OCI-LY3 (cell line): ENCODE data around the gene FES.

Experiments
- H2AFZ ChIP-seq: fragments of 200-600, 300-600 bp; shearing (Covaris generic); 2 replicates; pipeline ENCODE4 v1.6.0; 2014; ENCODE audit warnings: antibody characterized with exemption, low read depth, low read length
- H3K27ac ChIP-seq: fragments of 200-600, 300-600 bp; sonication (generic); 2 replicates; pipeline ENCODE4 v1.5.1; 2014; ENCODE audit warnings: mild to moderate bottlenecking, low read length, moderate library complexity, mixed read lengths
- H3K27me3 ChIP-seq: fragments of 200-600, 300-600 bp; sonication (generic); 2 replicates; pipeline ENCODE4 v1.6.1; 2014; ENCODE audit warnings: low read depth, low read length, mixed read lengths
- H3K36me3 ChIP-seq: fragments of 200-600, 300-600 bp; sonication (generic); replicated peaks from 2 replicates; pipeline ENCODE3; 2014; ENCODE audit warnings: low read depth, low read length, mixed read lengths
- H3K4me1 ChIP-seq: fragments of 300-600, 200-600 bp; sonication (generic); 2 replicates; pipeline ENCODE4 v1.6.1; 2014; ENCODE audit warnings: low read length, mixed read lengths
- H3K4me2 ChIP-seq: fragments of 200-600, 300-600 bp; sonication (generic); 2 replicates; pipeline ENCODE4 v1.6.1; 2014; ENCODE audit warnings: low read length, mixed read lengths
- H3K4me3 ChIP-seq: fragments of 300-600, 200-600 bp; sonication (generic); 2 replicates; pipeline ENCODE4 v1.5.1; 2014; ENCODE audit warnings: antibody characterized with exemption, mild to moderate bottlenecking, low read length, moderate library complexity
- H3K79me2 ChIP-seq: fragments of 300-600, 200-600 bp; shearing (Covaris generic); 2 replicates; pipeline ENCODE4 v1.6.1; 2014; ENCODE audit warnings: mild to moderate bottlenecking, low read length, mixed read lengths
- H3K9ac ChIP-seq: fragments of 300-600, 200-600 bp; shearing (Covaris generic); 2 replicates; pipeline ENCODE4 v1.6.0; 2014; ENCODE audit warnings: mild to moderate bottlenecking, low read length, moderate library complexity
- H3K9me3 ChIP-seq: fragments of 200-600, 300-600 bp; shearing (Covaris generic); 2 replicates; pipeline ENCODE4 v1.6.1; 2014; ENCODE audit warnings: low read length, mixed read lengths; ENCODE audit not compliant: insufficient read depth
- H4K20me1 ChIP-seq: fragments of 200-600, 300-600 bp; sonication (generic); 2 replicates; pipeline ENCODE4 v1.6.1; 2016; ENCODE audit warnings: low read length, mixed read lengths; ENCODE audit not compliant: insufficient read depth
- EZH2phosphoT487 ChIP-seq: fragments of 200-600 bp; shearing (Covaris generic); IDR thresholded peaks from 2 replicates; pipeline ENCODE4 v1.6.1; 2018; ENCODE audit warnings: antibody characterized with exemption, mixed run types, low read depth
- TF ChIP-seq, protein P1 (sequence below): fragments of 200-600, 300-600 bp; sonication (generic); IDR thresholded peaks from 2 replicates; pipeline ENCODE4 v1.5.1; 2014; ENCODE audit warnings: antibody characterized with exemption, low read length, low read depth

FES gene

DNA sequence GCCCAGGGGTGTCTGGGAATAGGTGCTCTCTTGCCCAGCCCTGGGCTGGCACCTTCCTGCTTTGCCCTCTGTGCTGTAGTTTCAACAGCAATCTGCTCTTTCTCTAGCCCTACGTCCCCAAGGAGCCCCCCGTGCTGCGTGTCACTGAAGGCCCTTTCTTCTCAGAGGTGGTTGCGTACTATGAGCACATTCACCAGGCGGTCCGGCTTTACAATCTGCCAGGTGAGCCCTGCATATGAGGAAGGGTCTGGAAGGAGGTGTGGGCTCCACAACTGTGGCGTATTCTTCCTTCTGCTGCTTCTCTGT, 28.4 kb downstream of the FES start:
- Histone ChIP-seq H3K79me2 (no peaks in the 10 kb centered on the region), H3K9ac (no peak overlapping the region), H3K36me3 (peaks cover 14% of the 10 kb centered on the region), H3K4me3 (no peak overlapping the region), H2AFZ (no peak overlapping the region), H3K4me2 (no peak overlapping the region), H3K4me1 (no peaks in the 10 kb centered on the region), H4K20me1 (no peaks in the 10 kb centered on the region), H3K9me3 (no peaks in the 10 kb centered on the region), H3K27me3 (no peaks in the 10 kb centered on the region), H3K27ac (no peak overlapping the region)
- no peak for TF ChIP-seq EZH2phosphoT487
- TF ChIP-seq, protein P1, sequence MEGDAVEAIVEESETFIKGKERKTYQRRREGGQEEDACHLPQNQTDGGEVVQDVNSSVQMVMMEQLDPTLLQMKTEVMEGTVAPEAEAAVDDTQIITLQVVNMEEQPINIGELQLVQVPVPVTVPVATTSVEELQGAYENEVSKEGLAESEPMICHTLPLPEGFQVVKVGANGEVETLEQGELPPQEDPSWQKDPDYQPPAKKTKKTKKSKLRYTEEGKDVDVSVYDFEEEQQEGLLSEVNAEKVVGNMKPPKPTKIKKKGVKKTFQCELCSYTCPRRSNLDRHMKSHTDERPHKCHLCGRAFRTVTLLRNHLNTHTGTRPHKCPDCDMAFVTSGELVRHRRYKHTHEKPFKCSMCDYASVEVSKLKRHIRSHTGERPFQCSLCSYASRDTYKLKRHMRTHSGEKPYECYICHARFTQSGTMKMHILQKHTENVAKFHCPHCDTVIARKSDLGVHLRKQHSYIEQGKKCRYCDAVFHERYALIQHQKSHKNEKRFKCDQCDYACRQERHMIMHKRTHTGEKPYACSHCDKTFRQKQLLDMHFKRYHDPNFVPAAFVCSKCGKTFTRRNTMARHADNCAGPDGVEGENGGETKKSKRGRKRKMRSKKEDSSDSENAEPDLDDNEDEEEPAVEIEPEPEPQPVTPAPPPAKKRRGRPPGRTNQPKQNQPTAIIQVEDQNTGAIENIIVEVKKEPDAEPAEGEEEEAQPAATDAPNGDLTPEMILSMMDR: no peak

DNA sequence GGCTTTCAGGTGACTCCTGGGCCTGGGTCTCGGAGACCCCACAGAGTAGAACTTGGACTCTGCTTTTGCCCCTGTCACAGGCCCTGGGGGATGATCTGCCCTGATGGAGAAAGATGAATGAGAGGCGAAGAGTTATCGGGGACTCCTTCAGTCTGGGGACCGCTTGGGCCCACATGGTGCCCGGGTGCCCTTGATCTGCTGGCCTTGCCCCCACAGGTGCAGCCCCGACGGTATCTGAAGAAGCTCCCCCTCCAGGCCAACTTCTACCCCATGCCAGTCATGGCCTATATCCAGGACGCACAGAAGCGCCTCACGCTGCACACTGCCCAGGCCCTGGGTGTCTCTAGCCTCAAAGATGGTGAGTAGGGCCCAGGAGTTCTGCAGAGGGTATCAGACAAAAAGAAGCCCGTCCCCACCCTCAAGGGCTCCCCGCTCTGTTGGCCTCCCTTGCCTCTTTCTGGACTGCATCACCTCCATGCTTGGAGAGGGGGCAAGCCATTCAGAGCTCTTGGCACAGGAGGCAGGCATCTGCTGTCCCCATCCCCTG, 29.2 kb downstream of the FES start:
- Histone ChIP-seq H3K9me3 (no peaks in the 10 kb centered on the region), H3K79me2 (no peaks in the 10 kb centered on the region), H4K20me1 (no peaks in the 10 kb centered on the region), H3K36me3 (peaks cover 15% of the 10 kb centered on the region), H3K4me2 (no peak overlapping the region), H3K4me3 (no peak overlapping the region), H3K27ac (no peak overlapping the region), H3K9ac (no peak overlapping the region), H3K4me1 (no peaks in the 10 kb centered on the region), H3K27me3 (no peaks in the 10 kb centered on the region), H2AFZ (no peak overlapping the region)
- TF ChIP-seq EZH2phosphoT487: no peak
- TF ChIP-seq, protein P1: no peak

DNA sequence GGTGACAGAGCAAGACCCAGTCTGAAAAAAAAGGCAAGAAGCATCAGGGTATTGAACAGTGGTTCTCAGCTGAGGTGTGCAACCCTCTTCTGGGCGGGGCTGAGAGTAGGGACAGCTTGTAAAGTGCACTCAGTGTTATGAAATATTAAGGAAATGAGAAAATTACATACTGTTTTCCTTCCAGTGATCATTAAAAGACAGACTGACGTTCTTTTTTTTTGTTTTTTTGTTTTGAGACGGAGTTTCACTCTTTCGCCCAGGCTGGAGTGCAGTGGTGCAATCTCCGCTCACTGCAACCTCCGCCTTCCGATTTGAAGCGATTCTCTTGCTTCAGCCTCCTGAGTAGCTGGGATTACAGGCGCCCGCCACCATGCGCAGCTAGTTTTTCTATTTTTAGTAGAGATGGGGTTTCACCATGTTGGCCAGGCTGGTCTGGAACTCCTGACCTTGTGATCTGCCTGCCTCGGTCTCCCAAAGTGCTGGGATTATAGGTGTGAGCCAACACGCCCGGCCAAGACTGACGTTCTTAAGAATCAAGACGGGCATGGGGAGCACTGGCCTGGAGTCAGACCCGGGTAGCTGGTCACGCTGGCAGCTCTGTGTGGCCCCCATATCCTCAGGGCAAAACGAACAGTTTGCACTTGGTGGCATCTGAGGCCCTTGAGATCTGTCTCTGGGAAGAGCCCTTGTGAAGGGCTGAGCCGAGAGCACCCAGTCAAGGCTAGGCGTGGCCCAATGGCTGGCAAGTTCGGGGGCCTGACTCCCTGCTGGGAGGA, 30.2 kb downstream of the FES start:
- no peaks in the 10 kb centered on the region for H3K27me3 ChIP-seq
- H3K27ac ChIP-seq: no peak overlapping the region
- H3K9me3 ChIP-seq: no peaks in the 10 kb centered on the region
- H3K79me2 ChIP-seq: no peaks in the 10 kb centered on the region
- H2AFZ ChIP-seq: no peak overlapping the region
- no peaks in the 10 kb centered on the region for H4K20me1 ChIP-seq
- no peak overlapping the region for H3K9ac ChIP-seq
- no peak overlapping the region for H3K4me2 ChIP-seq
- no peaks in the 10 kb centered on the region for H3K4me1 ChIP-seq
- H3K36me3 ChIP-seq: peaks cover 17% of the 10 kb centered on the region
- no peak overlapping the region for H3K4me3 ChIP-seq
- TF ChIP-seq EZH2phosphoT487: no peak
- TF ChIP-seq, protein P1: no peak

DNA sequence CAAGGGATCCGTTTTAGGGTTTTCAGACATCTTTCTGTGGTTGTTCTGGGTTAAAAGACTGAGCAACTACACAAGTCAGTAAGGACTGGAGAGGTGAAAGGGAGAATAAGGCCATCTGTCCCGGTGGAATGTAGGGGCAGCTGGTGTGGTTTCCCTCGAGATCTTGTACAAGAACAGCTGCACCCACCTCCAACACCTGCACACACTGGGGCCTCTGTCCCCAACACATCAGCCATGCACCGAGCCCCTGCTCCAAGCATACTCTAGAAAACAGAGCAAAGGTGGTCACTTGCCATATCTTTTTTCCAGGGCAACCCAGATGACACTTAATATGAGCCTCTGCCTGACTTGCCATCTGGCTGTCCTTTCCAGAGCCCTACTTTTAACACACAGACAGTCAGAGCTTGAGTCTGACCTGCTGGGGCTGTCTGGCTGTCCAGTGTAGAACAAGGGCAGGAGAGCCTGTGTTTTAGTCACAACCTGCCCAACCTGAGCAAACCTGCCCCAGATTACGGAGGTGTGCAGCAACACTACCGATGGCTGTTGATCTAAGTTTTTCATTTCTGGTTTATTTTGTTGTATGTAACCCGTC, 31.0 kb downstream of the FES start:
- Histone ChIP-seq H3K27me3 (no peaks in the 10 kb centered on the region), H4K20me1 (no peaks in the 10 kb centered on the region), H3K36me3 (peaks cover 21% of the 10 kb centered on the region), H3K4me1 (no peaks in the 10 kb centered on the region), H3K4me3 (no peak overlapping the region), H3K79me2 (no peaks in the 10 kb centered on the region), H3K9me3 (no peaks in the 10 kb centered on the region), H3K27ac (no peak overlapping the region), H3K4me2 (no peak overlapping the region), H2AFZ (no peak overlapping the region), H3K9ac (no peak overlapping the region)
- TF ChIP-seq, protein P1: no peak
- no peak for TF ChIP-seq EZH2phosphoT487
